Liver (tissue), 9 donors: Measurements from ENCODE around the gene HTR4. TPM values are rescaled to one million over a fixed set of nuclear protein-coding genes. Genes with fewer than 3 reads are reported as not detected.

Source experiments
- DNase-seq: peaks from one replicate; pipeline ENCODE4 v3.0.0-alpha.2; 2017; ENCODE audit warnings: low spot score
- H3K27ac ChIP-seq, 2 donors: one replicate each; pipeline ENCODE4 v1.7.0; 2013; ENCODE audit warnings: inconsistent platforms in 2 of 2, low read length in 2 of 2, control low read depth in 1 of 2, low read depth in 1 of 2, mild to moderate bottlenecking in 1 of 2
- H3K27me3 ChIP-seq, 4 donors: one replicate each; pipeline versions ENCODE4 v1.6.1 to v1.7.0; 2013; ENCODE audit warnings: low read length in 3 of 4, inconsistent platforms in 1 of 4, mild to moderate bottlenecking in 1 of 4, moderate library complexity in 1 of 4; ENCODE audit not compliant: control insufficient read depth in 4 of 4, insufficient read depth in 4 of 4
- H3K36me3 ChIP-seq, 4 donors: one replicate each; pipeline versions ENCODE4 v1.6.1 to v1.7.0; 2013; ENCODE audit warnings: low read length in 3 of 4, mild to moderate bottlenecking in 3 of 4, low read depth in 1 of 4, moderate library complexity in 1 of 4; ENCODE audit not compliant: control insufficient read depth in 4 of 4, insufficient read depth in 3 of 4
- H3K4me1 ChIP-seq, 4 donors: one replicate each; pipeline versions ENCODE4 v1.6.1 to v1.7.0; 2013; ENCODE audit warnings: low read length in 3 of 4, mild to moderate bottlenecking in 3 of 4, moderate library complexity in 1 of 4; ENCODE audit not compliant: control insufficient read depth in 4 of 4, insufficient read depth in 4 of 4
- H3K4me3 ChIP-seq, 3 donors: one replicate each; pipeline versions ENCODE4 v1.6.1 to v1.7.0; 2013; ENCODE audit warnings: low read length in 3 of 3, control low read depth in 1 of 3, low read depth in 1 of 3, mild to moderate bottlenecking in 1 of 3
- H3K9ac ChIP-seq, 2 donors: one replicate each; pipeline ENCODE4 v1.7.0; 2013; ENCODE audit warnings: low read length in 2 of 2, mild to moderate bottlenecking in 2 of 2, moderate library complexity in 2 of 2, control low read depth in 1 of 2, low read depth in 1 of 2
- H3K9me3 ChIP-seq, 4 donors: one replicate each; pipeline versions ENCODE4 v1.6.1 to v1.7.0; 2013; ENCODE audit warnings: low read length in 3 of 4; ENCODE audit not compliant: control insufficient read depth in 4 of 4
- EGR1 ChIP-seq, 2 donors: IDR thresholded peaks; 2 replicates each; pipeline ENCODE4 v1.6.1; 2016 to 2018; ENCODE audit warnings: antibody characterized with exemption in 2 of 2, low read depth in 2 of 2
- FOXA1 ChIP-seq: IDR thresholded peaks from 2 replicates; pipeline ENCODE4 v1.6.1; 2016; ENCODE audit warnings: antibody characterized with exemption
- FOXA2 ChIP-seq: IDR thresholded peaks from 2 replicates; pipeline ENCODE4 v1.6.1; 2016; ENCODE audit warnings: antibody characterized with exemption
- GABPA ChIP-seq, 2 donors: IDR thresholded peaks in 1 of 2; conservative IDR thresholded peaks in 1 of 2; 2 replicates each; pipeline ENCODE4 v1.6.1; 2016; ENCODE audit warnings: antibody characterized with exemption in 2 of 2, mild to moderate bottlenecking in 1 of 2, moderate library complexity in 1 of 2
- HNF4A ChIP-seq, 2 donors: conservative IDR thresholded peaks; 2 replicates each; pipeline ENCODE4 v1.6.1; 2016; ENCODE audit warnings: antibody characterized with exemption in 2 of 2, mild to moderate bottlenecking in 2 of 2
- HNF4G ChIP-seq: IDR thresholded peaks from 2 replicates; pipeline ENCODE4 v1.6.1; 2016; ENCODE audit warnings: antibody characterized with exemption
- JUND ChIP-seq, 2 donors: IDR thresholded peaks; 2 replicates each; pipeline ENCODE4 v1.6.1; 2016; ENCODE audit warnings: antibody characterized with exemption in 2 of 2
- NR2F2 ChIP-seq: IDR thresholded peaks from 2 replicates; pipeline ENCODE4 v1.6.1; 2016; ENCODE audit warnings: antibody characterized with exemption
- RAD21 ChIP-seq, 2 donors: IDR thresholded peaks; 2 replicates each; pipeline ENCODE4 v1.6.1; 2016; ENCODE audit warnings: antibody characterized with exemption in 2 of 2, mild to moderate bottlenecking in 2 of 2
- RXRA ChIP-seq, 2 donors: IDR thresholded peaks; 2 replicates each; pipeline ENCODE4 v1.6.1; 2017 to 2018; ENCODE audit warnings: antibody characterized with exemption in 2 of 2, mild to moderate bottlenecking in 1 of 2
- SP1 ChIP-seq: IDR thresholded peaks from 2 replicates; pipeline ENCODE4 v1.6.1; 2018; ENCODE audit warnings: antibody characterized with exemption, mild to moderate bottlenecking
- TAF1 ChIP-seq: conservative IDR thresholded peaks from 2 replicates; pipeline ENCODE4 v1.6.1; 2016; ENCODE audit warnings: antibody characterized with exemption, mild to moderate bottlenecking
- YY1 ChIP-seq: IDR thresholded peaks from 2 replicates; pipeline ENCODE4 v1.6.1; 2016; ENCODE audit warnings: antibody characterized with exemption, mild to moderate bottlenecking
- WGBS: extraction: QIAGEN DNeasy Blood & Tissue Kit; methylation state at CpG from one replicate; pipeline ENCODE4 v1.1.7; 2013; 5-methylcytosine and 5-hydroxymethylcytosine counted together
- polyA plus RNA-seq, 2 donors: library from polyadenylated mRNA; stranded (reverse) in 1 of 2; unstranded in 1 of 2; fragments of 200-250 nt in 1 of 2; fragments of >200 nt in 1 of 2; fragmentation: Nextera tagmentation in 1 of 2; extraction: Ambion mirVana in 1 of 2; gene quantifications; one replicate each; pipeline versions ENCODE4 v1.2.1 to v1.2.3, GENCODE V29; 2013 to 2015
- total RNA-seq, 2 donors: library from RNA; depleted of rRNA; stranded (reverse); fragments of >200 nt; gene quantifications; one replicate each; pipeline ENCODE4 v1.2.3, GENCODE V29; 2014
- TF ChIP-seq, protein P1 (sequence below): IDR thresholded peaks from 2 replicates; pipeline ENCODE4 v1.6.1; 2016; ENCODE audit warnings: antibody characterized with exemption
- TF ChIP-seq, protein P2 (sequence below): fragments of 150-350 bp; IDR thresholded peaks from 2 replicates; pipeline ENCODE4 v1.5.1; 2017; ENCODE audit warnings: improper control_type of control experiment, low read depth, low read length; ENCODE audit not compliant: missing input control
- TF ChIP-seq, protein P3 (sequence below): IDR thresholded peaks from 2 replicates; pipeline ENCODE4 v1.6.1; 2016; ENCODE audit warnings: antibody characterized with exemption
- TF ChIP-seq, protein P4 (sequence below): IDR thresholded peaks from 2 replicates; pipeline ENCODE4 v1.6.1; 2016; ENCODE audit warnings: antibody characterized with exemption
- TF ChIP-seq, protein P5 (sequence below): IDR thresholded peaks from 2 replicates; pipeline ENCODE4 v1.6.1; 2016; ENCODE audit warnings: antibody characterized with exemption, mild to moderate bottlenecking
- donor health status: healthy.
- donor health status: healthy.
- donor health status: healthy.
- donor health status: healthy.
- donor health status: healthy.

HTR4 gene
- total and polyA plus RNA-seq, 4 donors = 0.19 to 2.4 (median 0.98) TPM

DNA sequence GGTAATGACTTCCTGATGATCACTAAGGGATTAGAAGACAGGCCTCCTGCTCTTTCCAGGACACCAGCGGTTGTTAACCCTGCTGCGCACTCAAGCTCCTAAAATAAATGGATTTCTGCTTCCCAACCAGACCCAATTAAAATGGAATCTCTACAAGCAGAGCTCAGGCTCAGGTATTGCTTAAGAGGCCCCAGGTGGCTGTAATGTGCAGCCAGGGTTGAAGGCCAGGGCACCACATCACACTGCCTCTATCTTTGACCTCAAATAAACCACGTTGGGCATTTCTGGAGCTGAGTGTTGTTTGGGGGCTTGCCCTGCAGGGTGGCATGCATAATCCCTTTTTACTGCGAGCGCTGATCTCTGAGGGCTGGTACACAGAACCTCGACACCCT, 162.5 kb downstream of the HTR4 start:
- no peak for DNase-seq
- no peaks in the 10 kb centered on the region for H3K9me3 ChIP-seq
- no peaks in the 10 kb centered on the region for H3K27me3 ChIP-seq
- 23% methylated on average over 6 of the region's 6 CpGs for WGBS
- no peak overlapping the region for H3K4me3 ChIP-seq
- H3K9ac ChIP-seq = no peak overlapping the region
- no peaks in the 10 kb centered on the region for H3K36me3 ChIP-seq
- peaks cover 11 to 26% (median 13%) of the 10 kb centered on the region in 4 donors for H3K4me1 ChIP-seq
- TF ChIP-seq, protein P1, sequence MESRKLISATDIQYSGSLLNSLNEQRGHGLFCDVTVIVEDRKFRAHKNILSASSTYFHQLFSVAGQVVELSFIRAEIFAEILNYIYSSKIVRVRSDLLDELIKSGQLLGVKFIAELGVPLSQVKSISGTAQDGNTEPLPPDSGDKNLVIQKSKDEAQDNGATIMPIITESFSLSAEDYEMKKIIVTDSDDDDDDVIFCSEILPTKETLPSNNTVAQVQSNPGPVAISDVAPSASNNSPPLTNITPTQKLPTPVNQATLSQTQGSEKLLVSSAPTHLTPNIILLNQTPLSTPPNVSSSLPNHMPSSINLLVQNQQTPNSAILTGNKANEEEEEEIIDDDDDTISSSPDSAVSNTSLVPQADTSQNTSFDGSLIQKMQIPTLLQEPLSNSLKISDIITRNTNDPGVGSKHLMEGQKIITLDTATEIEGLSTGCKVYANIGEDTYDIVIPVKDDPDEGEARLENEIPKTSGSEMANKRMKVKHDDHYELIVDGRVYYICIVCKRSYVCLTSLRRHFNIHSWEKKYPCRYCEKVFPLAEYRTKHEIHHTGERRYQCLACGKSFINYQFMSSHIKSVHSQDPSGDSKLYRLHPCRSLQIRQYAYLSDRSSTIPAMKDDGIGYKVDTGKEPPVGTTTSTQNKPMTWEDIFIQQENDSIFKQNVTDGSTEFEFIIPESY = peak; percentile 69
- TF ChIP-seq JUND (IDR thresholded peaks at IDR 0.05) (peak; percentile 69 to 88), RAD21 (IDR thresholded peaks at IDR 0.05) (peak; percentile 53 to 63), EGR1 (IDR thresholded peaks at IDR 0.05; ENCODE audit: low read depth in 2 of 2) (no peak), FOXA2 (no peak), NR2F2 (peak; percentile 20), SP1 (peak; percentile 88), GABPA (IDR thresholded peaks at IDR 0.05 in 1 of 2, conservative IDR thresholded peaks at IDR 0.05 in 1 of 2) (peak in 1 of 2 donors; percentile 19), TAF1 (peak; percentile 45), HNF4G (no peak), RXRA (IDR thresholded peaks at IDR 0.05) (peak; percentile 100), HNF4A (conservative IDR thresholded peaks at IDR 0.05) (peak; percentile 73 to 85), YY1 (peak; percentile 94), FOXA1 (no peak)
- TF ChIP-seq, protein P2, sequence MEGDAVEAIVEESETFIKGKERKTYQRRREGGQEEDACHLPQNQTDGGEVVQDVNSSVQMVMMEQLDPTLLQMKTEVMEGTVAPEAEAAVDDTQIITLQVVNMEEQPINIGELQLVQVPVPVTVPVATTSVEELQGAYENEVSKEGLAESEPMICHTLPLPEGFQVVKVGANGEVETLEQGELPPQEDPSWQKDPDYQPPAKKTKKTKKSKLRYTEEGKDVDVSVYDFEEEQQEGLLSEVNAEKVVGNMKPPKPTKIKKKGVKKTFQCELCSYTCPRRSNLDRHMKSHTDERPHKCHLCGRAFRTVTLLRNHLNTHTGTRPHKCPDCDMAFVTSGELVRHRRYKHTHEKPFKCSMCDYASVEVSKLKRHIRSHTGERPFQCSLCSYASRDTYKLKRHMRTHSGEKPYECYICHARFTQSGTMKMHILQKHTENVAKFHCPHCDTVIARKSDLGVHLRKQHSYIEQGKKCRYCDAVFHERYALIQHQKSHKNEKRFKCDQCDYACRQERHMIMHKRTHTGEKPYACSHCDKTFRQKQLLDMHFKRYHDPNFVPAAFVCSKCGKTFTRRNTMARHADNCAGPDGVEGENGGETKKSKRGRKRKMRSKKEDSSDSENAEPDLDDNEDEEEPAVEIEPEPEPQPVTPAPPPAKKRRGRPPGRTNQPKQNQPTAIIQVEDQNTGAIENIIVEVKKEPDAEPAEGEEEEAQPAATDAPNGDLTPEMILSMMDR = peak; percentile 21
- TF ChIP-seq, protein P3, sequence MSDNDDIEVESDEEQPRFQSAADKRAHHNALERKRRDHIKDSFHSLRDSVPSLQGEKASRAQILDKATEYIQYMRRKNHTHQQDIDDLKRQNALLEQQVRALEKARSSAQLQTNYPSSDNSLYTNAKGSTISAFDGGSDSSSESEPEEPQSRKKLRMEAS = peak; percentile 70
- TF ChIP-seq, protein P4, sequence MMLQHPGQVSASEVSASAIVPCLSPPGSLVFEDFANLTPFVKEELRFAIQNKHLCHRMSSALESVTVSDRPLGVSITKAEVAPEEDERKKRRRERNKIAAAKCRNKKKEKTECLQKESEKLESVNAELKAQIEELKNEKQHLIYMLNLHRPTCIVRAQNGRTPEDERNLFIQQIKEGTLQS = peak; percentile 60
- TF ChIP-seq, protein P5, sequence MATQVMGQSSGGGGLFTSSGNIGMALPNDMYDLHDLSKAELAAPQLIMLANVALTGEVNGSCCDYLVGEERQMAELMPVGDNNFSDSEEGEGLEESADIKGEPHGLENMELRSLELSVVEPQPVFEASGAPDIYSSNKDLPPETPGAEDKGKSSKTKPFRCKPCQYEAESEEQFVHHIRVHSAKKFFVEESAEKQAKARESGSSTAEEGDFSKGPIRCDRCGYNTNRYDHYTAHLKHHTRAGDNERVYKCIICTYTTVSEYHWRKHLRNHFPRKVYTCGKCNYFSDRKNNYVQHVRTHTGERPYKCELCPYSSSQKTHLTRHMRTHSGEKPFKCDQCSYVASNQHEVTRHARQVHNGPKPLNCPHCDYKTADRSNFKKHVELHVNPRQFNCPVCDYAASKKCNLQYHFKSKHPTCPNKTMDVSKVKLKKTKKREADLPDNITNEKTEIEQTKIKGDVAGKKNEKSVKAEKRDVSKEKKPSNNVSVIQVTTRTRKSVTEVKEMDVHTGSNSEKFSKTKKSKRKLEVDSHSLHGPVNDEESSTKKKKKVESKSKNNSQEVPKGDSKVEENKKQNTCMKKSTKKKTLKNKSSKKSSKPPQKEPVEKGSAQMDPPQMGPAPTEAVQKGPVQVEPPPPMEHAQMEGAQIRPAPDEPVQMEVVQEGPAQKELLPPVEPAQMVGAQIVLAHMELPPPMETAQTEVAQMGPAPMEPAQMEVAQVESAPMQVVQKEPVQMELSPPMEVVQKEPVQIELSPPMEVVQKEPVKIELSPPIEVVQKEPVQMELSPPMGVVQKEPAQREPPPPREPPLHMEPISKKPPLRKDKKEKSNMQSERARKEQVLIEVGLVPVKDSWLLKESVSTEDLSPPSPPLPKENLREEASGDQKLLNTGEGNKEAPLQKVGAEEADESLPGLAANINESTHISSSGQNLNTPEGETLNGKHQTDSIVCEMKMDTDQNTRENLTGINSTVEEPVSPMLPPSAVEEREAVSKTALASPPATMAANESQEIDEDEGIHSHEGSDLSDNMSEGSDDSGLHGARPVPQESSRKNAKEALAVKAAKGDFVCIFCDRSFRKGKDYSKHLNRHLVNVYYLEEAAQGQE = peak; percentile 65
- no peak overlapping the region for H3K27ac ChIP-seq
